ENCODE data around the gene BIRC3.

DNA sequence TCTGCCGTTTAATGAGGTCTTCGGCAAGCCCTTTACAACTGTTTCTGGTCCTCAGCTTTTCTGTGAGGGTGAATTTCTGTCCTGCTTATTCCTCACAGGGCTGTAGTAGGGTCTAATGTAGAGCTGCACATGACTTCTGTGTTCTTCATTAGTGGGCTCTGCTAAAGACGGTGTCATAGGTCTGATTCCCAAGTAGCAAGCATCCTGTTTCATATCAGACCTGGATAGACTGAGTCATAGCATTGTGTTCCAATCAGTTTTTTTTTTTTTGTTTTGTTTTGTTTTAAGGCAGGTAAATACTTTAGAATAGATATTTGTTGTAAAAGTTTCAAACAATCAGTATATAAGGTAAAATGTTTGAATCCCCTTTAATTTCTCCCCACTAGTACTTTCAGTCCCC lies 65.1 kb downstream of the BIRC3 start:
- TF ChIP-seq POLR2A (IDR thresholded peaks at IDR 0.05) = no peak
- TF ChIP-seq, protein P1, sequence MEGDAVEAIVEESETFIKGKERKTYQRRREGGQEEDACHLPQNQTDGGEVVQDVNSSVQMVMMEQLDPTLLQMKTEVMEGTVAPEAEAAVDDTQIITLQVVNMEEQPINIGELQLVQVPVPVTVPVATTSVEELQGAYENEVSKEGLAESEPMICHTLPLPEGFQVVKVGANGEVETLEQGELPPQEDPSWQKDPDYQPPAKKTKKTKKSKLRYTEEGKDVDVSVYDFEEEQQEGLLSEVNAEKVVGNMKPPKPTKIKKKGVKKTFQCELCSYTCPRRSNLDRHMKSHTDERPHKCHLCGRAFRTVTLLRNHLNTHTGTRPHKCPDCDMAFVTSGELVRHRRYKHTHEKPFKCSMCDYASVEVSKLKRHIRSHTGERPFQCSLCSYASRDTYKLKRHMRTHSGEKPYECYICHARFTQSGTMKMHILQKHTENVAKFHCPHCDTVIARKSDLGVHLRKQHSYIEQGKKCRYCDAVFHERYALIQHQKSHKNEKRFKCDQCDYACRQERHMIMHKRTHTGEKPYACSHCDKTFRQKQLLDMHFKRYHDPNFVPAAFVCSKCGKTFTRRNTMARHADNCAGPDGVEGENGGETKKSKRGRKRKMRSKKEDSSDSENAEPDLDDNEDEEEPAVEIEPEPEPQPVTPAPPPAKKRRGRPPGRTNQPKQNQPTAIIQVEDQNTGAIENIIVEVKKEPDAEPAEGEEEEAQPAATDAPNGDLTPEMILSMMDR (IDR thresholded peaks at IDR 0.05 in 8 of 11, conservative IDR thresholded peaks at IDR 0.05 in 3 of 11) = no peak
- no peak for TF ChIP-seq POLR2AphosphoS5 (IDR thresholded peaks at IDR 0.05)

Measured in spleen (tissue), 7 donors.